22Rv1 (cell line): ENCODE measurements around the gene VEGFC.

Experiments used
- H3K27ac ChIP-seq: fragments of 450-650 bp; 2 replicates; pipeline ENCODE4 v1.5.1; 2017
- CTCF ChIP-seq: fragments of 450-650 bp; IDR thresholded peaks from 2 replicates; pipeline ENCODE4 v1.5.1; 2017; ENCODE audit warnings: mild to moderate bottlenecking
- ZFX ChIP-seq: fragments of 450-650 bp; IDR thresholded peaks from 2 replicates; pipeline ENCODE4 v1.6.1; 2017; ENCODE audit warnings: antibody characterized with exemption, borderline replicate concordance

VEGFC gene

GRCh38 chr4:176742211-176742610 is 50.5 kb downstream of the VEGFC start:
- no peak overlapping the region for H3K27ac ChIP-seq
- TF ChIP-seq ZFX, result no peak
- TF ChIP-seq CTCF, result no peak

GRCh38 chr4:176741253-176741652 is 51.5 kb downstream of the VEGFC start:
- no peak overlapping the region for H3K27ac ChIP-seq
- TF ChIP-seq ZFX (no peak), CTCF (no peak)

GRCh38 chr4:176735300-176735699 is 57.4 kb downstream of the VEGFC start:
- no peak overlapping the region for H3K27ac ChIP-seq
- no peak for TF ChIP-seq CTCF
- TF ChIP-seq ZFX, result no peak

GRCh38 chr4:176734461-176734860 is 58.3 kb downstream of the VEGFC start:
- no peak overlapping the region for H3K27ac ChIP-seq

GRCh38 chr4:176729489-176729888 is 63.2 kb downstream of the VEGFC start:
- TF ChIP-seq CTCF (no peak), ZFX (no peak)
- no peak overlapping the region for H3K27ac ChIP-seq

More at GRCh38 chr4:176734461-176734860, 58.3 kb downstream of the VEGFC start:
- no peak for TF ChIP-seq CTCF
- no peak for TF ChIP-seq ZFX

GRCh38 chr4:176726803-176727202 is 65.9 kb downstream of the VEGFC start:
- TF ChIP-seq CTCF (no peak), ZFX (no peak)
- H3K27ac ChIP-seq, result no peak overlapping the region

- TF ChIP-seq CTCF, result no peak
- no peak for TF ChIP-seq ZFX
- no peak overlapping the region for H3K27ac ChIP-seq
These were observed 71.3 kb downstream of the VEGFC start for GRCh38 chr4:176721459-176721858.
